Smooth muscle cell of the brain vasculature (primary cell): ENCODE results near the gene ARHGAP8.
"Not testable (repeated sequence)": the region's sequence is repeated elsewhere in the genome, so short reads cannot be mapped to it uniquely, and the experiment has no call there.

Source experiments
- DNase-seq: peaks from one replicate; pipeline ENCODE4 v3.0.0-alpha.2; 2012; ENCODE audit warnings: low read depth, low spot score

Gene ARHGAP8

GRCh38 chr22:44765571-44766285 is 13.4 kb downstream of the ARHGAP8 start:
- DNase-seq: no peak

DNA sequence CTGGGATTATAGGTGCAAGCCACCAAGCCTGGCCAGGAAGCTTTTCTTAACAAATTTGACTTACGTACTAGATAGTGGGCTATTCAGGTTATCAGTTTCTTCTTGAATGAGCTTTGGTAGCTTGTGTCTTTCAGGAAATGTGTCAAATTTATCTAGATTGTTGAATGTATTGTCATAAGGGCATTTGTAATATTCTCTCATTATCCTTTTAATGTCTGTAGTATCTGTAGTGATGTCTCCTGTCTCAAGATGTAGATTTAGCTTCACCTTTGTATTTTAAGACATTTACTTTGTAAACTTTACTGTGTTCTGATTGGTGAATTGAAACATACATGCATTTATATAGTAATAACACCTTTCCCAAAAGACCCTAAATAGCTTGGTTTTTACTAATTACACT is 20.7 kb downstream of the ARHGAP8 start:
- no peak for DNase-seq

- DNase-seq: no peak
Measured at GRCh38 chr22:44775862-44776261, 23.5 kb downstream of the ARHGAP8 start.

DNA sequence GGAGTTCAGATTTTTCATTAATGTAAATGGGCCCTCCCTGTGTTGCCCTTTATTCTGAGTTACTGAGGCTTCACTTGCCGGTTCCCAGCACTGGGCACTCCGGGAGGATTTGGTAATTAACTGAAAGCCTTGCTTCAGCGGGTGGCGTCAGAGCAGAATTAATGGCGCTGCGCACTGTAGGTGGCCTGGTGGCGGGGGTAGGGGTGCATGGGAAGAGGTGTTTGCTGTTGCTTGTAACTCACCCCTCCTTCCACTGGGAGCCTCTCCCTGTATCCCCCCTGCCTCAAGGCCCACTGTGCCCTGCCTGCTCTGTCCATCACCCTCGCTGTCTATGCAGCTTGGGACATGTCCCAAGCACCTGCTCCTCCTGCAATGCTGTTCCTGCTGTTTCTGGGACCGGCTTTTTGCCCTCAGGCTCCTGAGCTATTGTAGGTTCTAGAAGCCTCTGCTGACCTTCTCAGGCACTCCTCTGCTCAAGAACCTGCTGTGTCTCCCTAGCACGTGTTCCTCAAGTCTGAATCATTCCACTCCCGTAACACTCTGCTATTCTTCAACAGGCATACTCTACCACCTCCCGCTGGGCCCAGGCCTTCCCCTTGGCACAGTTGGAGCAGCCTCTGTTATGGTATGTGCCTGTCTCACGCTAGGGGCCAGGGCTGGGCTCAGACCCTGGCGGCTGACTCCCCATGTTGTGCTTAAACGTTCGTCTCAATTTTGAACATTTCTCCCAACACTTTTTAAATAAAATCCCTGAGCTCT is 24.4 kb downstream of the ARHGAP8 start:
- DNase-seq: no peak

DNA sequence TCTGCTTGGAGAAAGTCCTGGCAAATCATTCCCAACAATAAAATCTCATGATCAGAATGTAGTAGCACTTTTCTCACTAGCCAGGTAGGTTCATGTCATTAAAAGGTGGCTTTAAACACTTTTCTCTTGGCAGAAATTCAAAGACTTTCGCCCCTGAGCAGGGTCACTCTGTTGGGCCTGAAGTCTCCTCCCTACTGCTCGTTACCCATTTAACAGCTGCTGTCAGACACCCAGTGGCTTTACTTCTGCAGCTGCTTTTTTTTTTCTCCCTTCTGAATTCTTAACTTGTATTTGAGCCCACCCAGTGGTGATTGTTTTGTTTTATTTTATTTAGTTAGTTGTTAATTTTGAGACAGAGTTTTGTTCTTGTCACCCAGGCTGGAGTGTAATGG is 25.0 kb downstream of the ARHGAP8 start:
- DNase-seq: no peak

- no peak for DNase-seq
Measured at GRCh38 chr22:44780876-44781449, 28.6 kb downstream of the ARHGAP8 start.

DNA sequence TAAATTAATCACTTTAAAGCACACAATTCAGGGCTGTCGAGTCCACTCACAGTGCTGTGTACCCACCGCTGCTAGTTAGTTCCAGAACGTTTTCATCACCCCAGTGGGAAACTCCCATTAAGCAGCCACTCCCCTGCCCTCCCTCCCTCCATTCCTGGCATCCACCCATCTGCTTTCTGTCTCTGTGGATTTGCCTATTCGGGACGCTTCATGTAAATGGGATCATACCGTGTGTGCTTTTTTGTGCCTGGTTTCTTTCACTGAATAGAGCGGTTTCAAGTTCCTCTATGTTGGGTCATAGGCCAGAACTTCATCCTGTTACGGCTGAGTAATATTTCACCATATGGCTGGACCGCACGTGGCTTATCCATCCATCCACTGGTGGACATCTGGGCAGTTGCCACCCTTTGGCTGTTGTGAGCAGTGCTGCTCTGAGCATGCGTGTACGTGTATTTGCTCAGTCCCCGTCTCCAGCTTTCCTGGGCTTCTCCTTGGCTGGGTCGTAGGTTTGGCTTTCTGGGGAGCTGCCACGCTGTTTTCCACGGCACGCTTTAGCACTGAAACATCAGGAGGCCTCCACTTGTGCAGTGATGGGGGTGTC is 30.1 kb downstream of the ARHGAP8 start:
- no peak for DNase-seq

DNA sequence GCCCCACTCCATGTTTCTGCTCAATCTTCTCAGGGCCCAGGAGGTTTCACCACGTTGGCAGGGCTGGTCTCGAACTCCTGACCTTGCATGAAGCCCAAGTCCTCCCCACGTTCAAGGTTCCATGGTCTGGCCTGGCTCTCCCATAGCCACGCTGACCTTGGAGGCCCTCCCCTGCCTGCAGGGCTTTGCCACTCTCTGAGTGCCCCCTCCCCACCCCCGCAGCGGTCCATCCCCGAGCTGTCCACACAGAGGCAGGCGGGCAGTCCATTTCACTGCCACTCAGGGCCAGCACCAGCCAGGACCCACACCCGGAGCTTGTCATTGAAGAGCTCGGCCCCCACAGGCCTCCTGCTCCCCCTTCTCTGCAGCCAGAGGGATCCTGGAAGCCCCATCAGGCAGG is 30.7 kb downstream of the ARHGAP8 start:
- no peak for DNase-seq

GRCh38 chr22:44783581-44783980 is 31.2 kb downstream of the ARHGAP8 start:
- DNase-seq: no peak

DNA sequence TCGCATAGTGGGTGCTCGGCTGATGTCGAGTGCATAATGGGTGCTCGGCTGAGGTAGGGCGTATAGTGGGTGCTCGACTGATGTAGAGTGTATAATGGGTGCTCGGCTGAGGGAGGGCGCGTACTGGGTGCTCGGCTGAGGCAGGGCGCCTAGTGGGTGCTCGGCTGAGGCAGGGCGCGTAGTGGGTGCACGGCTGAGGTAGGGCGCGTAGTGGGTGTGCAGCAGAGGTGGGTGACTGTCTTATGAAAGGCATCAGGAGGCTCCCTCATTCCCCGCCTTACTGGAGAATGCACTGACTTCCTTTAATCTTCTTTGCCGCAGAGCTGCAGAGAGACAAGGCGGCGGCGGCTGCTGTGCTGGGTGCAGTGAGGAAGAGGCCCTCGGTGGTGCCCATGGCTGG is 33.8 kb downstream of the ARHGAP8 start:
- no peak for DNase-seq

GRCh38 chr22:44786610-44787009 is 34.2 kb downstream of the ARHGAP8 start:
- no peak for DNase-seq

DNA sequence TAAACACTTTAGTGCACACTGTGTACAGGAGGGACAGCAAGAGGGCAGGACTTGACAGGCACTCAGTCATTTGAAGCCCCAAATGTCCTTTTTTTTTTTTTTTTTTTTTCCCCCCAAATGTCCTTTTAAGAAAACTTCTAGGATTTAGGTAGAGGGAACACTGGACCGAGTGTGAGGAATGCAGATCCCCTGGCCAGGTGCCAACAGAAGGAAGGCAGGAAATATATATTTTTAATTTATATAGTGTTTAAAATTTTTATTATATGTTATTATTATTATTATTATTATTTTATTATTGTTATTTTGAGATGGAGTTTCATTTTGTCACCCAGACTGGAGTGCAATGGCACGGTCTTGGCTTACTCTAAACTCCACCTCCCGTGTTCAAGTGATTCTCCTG is 35.5 kb downstream of the ARHGAP8 start:
- no peak for DNase-seq

GRCh38 chr22:44793106-44793505 is 40.7 kb downstream of the ARHGAP8 start:
- no peak for DNase-seq

DNA sequence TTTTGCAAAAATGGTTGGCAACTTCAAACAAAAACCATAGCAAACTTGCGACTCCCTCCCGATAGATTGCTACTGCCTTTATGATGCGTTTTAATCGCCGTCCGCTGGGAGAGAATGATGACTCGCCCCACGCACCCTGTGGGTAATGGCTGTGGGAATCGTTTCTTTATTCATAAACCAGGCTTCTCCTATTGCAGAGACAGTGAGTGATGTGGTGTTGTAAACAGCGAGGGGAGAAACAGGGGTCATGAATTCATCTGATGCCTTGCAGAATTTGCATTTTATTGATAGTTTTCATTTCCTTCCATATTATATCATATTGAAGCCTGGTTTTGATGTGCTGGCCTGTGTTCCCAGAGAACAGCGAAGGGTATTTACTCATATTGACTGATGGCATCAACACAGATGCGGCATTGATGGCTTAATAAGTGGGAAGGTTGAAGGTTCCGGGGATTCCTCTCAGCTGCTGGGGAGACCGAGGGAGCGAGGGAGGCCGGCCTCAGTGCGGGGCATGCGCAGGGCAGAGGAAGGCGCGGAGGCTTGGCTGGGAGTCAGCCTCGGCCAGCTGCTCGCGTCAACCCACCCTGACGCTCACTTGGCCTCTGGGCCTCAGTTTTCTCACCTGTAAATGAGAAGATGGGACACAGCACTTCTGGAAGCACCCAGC is 41.3 kb downstream of the ARHGAP8 start:
- DNase-seq: no peak

DNA sequence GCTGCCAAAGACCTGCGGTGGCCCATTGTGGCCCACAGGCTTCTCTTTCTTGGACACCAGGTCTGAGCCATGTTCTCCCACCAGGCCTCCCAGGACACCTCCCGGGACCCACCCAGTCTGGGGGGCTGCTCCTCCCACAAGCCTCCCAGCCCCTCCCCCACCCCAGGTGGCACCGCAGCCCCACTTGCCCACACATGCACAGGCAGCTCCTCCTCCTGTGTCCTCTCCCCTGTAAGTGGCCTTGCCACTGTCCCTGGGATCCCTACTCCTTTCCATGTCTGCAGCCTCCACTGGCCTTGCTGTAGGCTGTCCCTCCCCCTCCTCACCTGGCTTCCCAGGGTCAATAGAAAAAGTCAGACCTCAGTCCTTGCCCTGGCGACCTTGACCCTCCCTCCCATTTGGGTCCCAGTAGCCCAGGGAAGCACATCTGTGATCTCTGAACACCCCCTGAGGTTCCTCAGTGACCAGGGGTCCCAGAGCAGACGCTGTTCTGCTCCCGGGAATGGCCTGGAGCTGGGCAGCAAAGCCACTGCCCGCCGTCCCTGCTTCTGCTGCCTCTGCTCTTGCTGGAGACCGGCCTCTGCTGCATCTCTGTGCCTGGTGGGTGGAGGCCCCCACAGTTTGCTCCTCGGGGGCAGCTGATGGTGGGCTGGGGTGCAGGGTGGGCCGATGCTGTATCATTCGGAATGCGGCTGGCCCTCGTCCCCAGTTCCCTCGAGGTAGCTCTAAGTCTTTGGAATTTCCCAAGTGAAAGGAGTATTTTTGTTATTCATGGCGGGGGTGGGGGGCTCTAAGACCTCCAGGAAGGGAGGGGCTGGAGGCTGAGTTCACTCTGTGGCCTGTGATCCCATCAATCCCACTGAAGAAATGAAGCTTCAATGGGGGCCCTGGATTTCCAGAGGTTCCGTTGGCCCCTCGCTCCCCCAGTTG is 43.6 kb downstream of the ARHGAP8 start:
- DNase-seq: no peak

- DNase-seq: no peak
Measured at GRCh38 chr22:44797181-44797725, 44.9 kb downstream of the ARHGAP8 start.

GRCh38 chr22:44799077-44799945 is 46.9 kb downstream of the ARHGAP8 start:
- no peak for DNase-seq

- not testable (repeated sequence) for DNase-seq
Measured at GRCh38 chr22:44799946-44800634, 47.7 kb downstream of the ARHGAP8 start.

DNA sequence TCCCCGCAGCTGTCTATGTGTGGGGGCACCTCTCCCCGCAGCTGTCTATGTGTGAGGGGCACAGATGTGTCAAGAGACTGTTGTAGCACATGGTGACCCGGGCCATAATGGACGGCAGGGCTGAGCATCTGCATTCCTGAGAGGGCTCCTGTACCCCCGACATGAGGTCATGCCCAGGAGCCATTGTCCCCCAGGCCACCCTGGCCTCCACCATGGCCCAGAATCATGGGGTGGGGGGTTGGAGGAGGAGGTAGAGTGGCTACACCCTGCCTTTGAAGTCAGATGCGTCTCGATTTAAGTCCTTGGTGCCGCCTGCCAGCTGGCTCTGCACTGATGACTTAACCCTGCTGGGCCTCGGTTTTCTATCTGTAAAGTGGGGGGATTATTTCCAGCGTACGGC is 49.1 kb downstream of the ARHGAP8 start:
- no peak for DNase-seq
